MCF 10A (cell line): ENCODE data around the gene SP7. TPM values are rescaled to one million over a fixed set of nuclear protein-coding genes. Genes with fewer than 3 reads are reported as not detected.

ENCODE experiments used
- BruUV-seq: library from RNA; stranded (reverse); fragments of 400-500 nt; replicated peaks from 2 replicates; lab custom pipeline; 2021; lab: Mats Ljungman, UMichigan
- CTCF ChIA-PET: fragments of 300-600 bp; sonication (Branson Sonifier 250); formaldehyde crosslinking; extraction: SDS; loops from one replicate; lab custom pipeline; 2021; ENCODE audit warnings: antibody characterized with exemption, inconsistent platforms; lab: Yijun Ruan, JAX
- POLR2A ChIA-PET: fragments of 300-600, 350-650 bp; sonication (Branson Sonifier 250); formaldehyde crosslinking; extraction: SDS; loops from one replicate; lab custom pipeline; 2020; ENCODE audit warnings: antibody characterized with exemption, inconsistent platforms; lab: Yijun Ruan, JAX
- DNase-seq: peaks from one replicate; pipeline ENCODE4 v3.0.0-alpha.2; 2018; ENCODE audit not compliant: unreplicated experiment
- H3K27ac Mint-ChIP-seq: one replicate; pipeline ENCODE4 v1.8.0; 2022; ENCODE audit warnings: mild to moderate bottlenecking, low read depth, mixed read lengths; ENCODE audit not compliant: unreplicated experiment
- H3K27me3 Mint-ChIP-seq: one replicate; pipeline ENCODE4 v1.8.0; 2022; ENCODE audit warnings: mixed read lengths; ENCODE audit not compliant: insufficient read depth, unreplicated experiment
- H3K36me3 Mint-ChIP-seq: one replicate; pipeline ENCODE4 v1.8.0; 2022; ENCODE audit warnings: mild to moderate bottlenecking, moderate library complexity, mixed read lengths; ENCODE audit not compliant: insufficient read depth, unreplicated experiment
- H3K4me1 Mint-ChIP-seq: one replicate; pipeline ENCODE4 v1.8.0; 2022; ENCODE audit warnings: mixed read lengths; ENCODE audit not compliant: insufficient read depth, unreplicated experiment
- H3K4me3 Mint-ChIP-seq: one replicate; pipeline ENCODE4 v1.8.0; 2022; ENCODE audit warnings: mild to moderate bottlenecking, moderate library complexity, mixed read lengths; ENCODE audit not compliant: unreplicated experiment
- H3K9me3 Mint-ChIP-seq: one replicate; pipeline ENCODE4 v1.8.0; 2022; ENCODE audit warnings: mixed read lengths; ENCODE audit not compliant: unreplicated experiment
- intact Hi-C: fragments of 100-400 bp; cut with micrococcal nuclease; formaldehyde crosslinking; loops from 2 replicates; pipeline ENCODE4 v1.14.1; 2022
- total RNA-seq: library from RNA; stranded (reverse); gene quantifications from 2 replicates; pipeline ENCODE4 v1.2.3, GENCODE V29; 2022
- TF ChIP-seq, protein P1 (sequence below): fragments of 200-600 bp; IDR thresholded peaks from one replicate; pipeline ENCODE4 v1.8.0; 2022; ENCODE audit warnings: antibody characterized with exemption, mild to moderate bottlenecking; ENCODE audit not compliant: unreplicated experiment

SP7 gene
- total RNA-seq, 1 experiment from 2014 or later, result not detected

- no peak for DNase-seq
- intact Hi-C loops, result no loop called here
- Mint-ChIP-seq H3K4me3 (no peak overlapping the region), H3K4me1 (no peaks in the 10 kb centered on the region), H3K36me3 (peaks cover 61% of the 10 kb centered on the region), H3K27me3 (no peaks in the 10 kb centered on the region), H3K9me3 (no peaks in the 10 kb centered on the region), H3K27ac (no peak overlapping the region)
- CTCF ChIA-PET, result no interaction called here
- POLR2A ChIA-PET, result interaction anchor here (0.6 to 1.3 kb wide), 3 partner anchors 20 to 186 kb away, joined by 3 to 5 read pairs (median 4); no protein-coding TSS in a partner anchor
- BruUV-seq, result no TSS peak
- TF ChIP-seq, protein P1, sequence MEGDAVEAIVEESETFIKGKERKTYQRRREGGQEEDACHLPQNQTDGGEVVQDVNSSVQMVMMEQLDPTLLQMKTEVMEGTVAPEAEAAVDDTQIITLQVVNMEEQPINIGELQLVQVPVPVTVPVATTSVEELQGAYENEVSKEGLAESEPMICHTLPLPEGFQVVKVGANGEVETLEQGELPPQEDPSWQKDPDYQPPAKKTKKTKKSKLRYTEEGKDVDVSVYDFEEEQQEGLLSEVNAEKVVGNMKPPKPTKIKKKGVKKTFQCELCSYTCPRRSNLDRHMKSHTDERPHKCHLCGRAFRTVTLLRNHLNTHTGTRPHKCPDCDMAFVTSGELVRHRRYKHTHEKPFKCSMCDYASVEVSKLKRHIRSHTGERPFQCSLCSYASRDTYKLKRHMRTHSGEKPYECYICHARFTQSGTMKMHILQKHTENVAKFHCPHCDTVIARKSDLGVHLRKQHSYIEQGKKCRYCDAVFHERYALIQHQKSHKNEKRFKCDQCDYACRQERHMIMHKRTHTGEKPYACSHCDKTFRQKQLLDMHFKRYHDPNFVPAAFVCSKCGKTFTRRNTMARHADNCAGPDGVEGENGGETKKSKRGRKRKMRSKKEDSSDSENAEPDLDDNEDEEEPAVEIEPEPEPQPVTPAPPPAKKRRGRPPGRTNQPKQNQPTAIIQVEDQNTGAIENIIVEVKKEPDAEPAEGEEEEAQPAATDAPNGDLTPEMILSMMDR, result no peak
These were observed 22.2 kb downstream of the SP7 start for GRCh38 chr12:53313996-53314395.

DNA sequence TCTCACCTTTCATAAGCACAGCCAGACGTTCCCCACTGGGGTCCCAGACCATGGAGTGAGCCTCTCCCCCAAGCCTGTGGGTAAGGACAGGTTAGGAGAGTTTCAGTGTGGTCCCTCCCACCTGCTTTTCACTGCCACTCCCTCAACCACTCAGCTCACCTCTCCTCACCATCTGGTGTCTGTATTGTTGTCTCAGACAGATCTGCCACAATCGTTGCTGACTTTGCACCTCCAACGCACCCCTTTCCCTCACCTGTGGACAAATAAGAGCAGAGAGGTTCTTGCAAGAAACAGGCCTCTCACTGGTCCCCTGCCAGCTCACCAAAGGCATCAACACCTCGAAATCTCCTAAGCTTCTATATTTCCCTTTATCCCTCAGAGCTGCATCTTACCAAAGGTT is 27.9 kb downstream of the SP7 start:
- Mint-ChIP-seq H3K36me3 (peaks cover 36% of the 10 kb centered on the region), H3K27me3 (no peaks in the 10 kb centered on the region), H3K4me3 (no peak overlapping the region), H3K9me3 (no peaks in the 10 kb centered on the region), H3K27ac (peak overlapping the region; percentile 86), H3K4me1 (no peaks in the 10 kb centered on the region)
- intact Hi-C loops, result no loop called here
- TF ChIP-seq, protein P1, result no peak
- DNase-seq, result no peak
- POLR2A ChIA-PET, result interaction anchor here (0.6 to 1.6 kb wide), 4 partner anchors 9 to 209 kb away, joined by 3 to 10 read pairs (median 4); partner anchors contain the start of genes AAAS and MYG1
- BruUV-seq, result no TSS peak
- CTCF ChIA-PET, result interaction anchor here (1.1 to 4.8 kb wide), 2 partner anchors 12 to 44 kb away, joined by 4 to 38 read pairs; partner anchors contain the start of gene AAAS

- Mint-ChIP-seq H3K9me3 (no peaks in the 10 kb centered on the region), H3K4me3 (no peak overlapping the region), H3K36me3 (peaks cover 47% of the 10 kb centered on the region), H3K4me1 (peaks cover 8% of the 10 kb centered on the region), H3K27ac (no peak overlapping the region), H3K27me3 (no peaks in the 10 kb centered on the region)
- BruUV-seq, result no TSS peak
- CTCF ChIA-PET, result no interaction called here
- TF ChIP-seq, protein P1, result no peak
- DNase-seq, result no peak
- POLR2A ChIA-PET, result no interaction called here
- intact Hi-C loops, result no loop called here
These were observed 29.3 kb downstream of the SP7 start for GRCh38 chr12:53306826-53307225.

DNA sequence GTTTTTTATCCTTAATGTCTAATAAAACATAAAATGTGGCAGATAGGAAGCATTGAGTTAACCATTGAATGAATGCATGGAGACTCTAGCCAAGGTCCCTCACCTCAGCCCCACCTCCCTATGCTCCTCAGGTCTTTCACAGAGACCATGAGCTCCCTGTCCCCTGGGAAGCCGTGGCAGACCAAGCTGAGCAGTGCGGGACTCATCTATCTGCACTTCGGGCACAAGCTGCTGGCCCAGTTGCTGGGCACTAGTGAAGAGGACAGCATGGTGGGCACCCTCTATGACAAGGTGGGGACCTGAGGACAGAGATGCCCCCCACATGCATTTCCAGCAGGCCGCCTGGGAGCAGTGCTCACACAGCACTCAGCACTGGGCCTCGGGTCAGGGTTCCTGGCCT is 33.3 kb downstream of the SP7 start:
- CTCF ChIA-PET, result interaction anchor here (1.0 to 5.3 kb wide), 2 partner anchors 18 to 91 kb away, joined by 4 to 32 read pairs; partner anchors contain the start of gene AAAS
- H3K27ac Mint-ChIP-seq, result peak overlapping the region; percentile 72
- no peak overlapping the region for H3K4me3 Mint-ChIP-seq
- BruUV-seq, result no TSS peak
- no peak for DNase-seq
- no peaks in the 10 kb centered on the region for H3K9me3 Mint-ChIP-seq
- POLR2A ChIA-PET, result interaction anchor here (1.2 to 5.8 kb wide), 3 partner anchors 18 to 127 kb away, joined by 3 to 79 read pairs (median 3); partner anchors contain the start of gene AAAS
- H3K36me3 Mint-ChIP-seq, result peaks cover 62% of the 10 kb centered on the region
- TF ChIP-seq, protein P1, result no peak
- peaks cover 29% of the 10 kb centered on the region for H3K4me1 Mint-ChIP-seq
- intact Hi-C loops, result no loop called here
- H3K27me3 Mint-ChIP-seq, result no peaks in the 10 kb centered on the region
